Neural progenitor cell (in vitro differentiated cells): ENCODE measurements around the gene CHRD. TPM values are rescaled to one million over a fixed set of nuclear protein-coding genes. Genes with fewer than 3 reads are reported as not detected.
A peak's percentile ranks its signal among the peaks of the same experiment; 100 is the strongest.

Source experiments
- DNase-seq: peaks from one replicate; pipeline ENCODE4 v3.0.0-alpha.2; 2016; ENCODE audit warnings: low spot score
- H2AFZ ChIP-seq: fragments of 200-600 bp; sonication (generic); replicated peaks from 2 replicates; pipeline ENCODE4 v1.6.1; 2016; ENCODE audit warnings: antibody characterized with exemption
- H3F3A ChIP-seq: fragments of 200-600 bp; sonication (generic); 2 replicates; pipeline ENCODE4 v1.6.1; 2016; ENCODE audit warnings: antibody characterized with exemption, low read depth
- H3K27ac ChIP-seq: fragments of 200-600 bp; sonication (generic); 2 replicates; pipeline ENCODE4 v1.5.1; 2016; ENCODE audit warnings: mild to moderate bottlenecking
- H3K27me3 ChIP-seq: fragments of 200-600 bp; sonication (generic); 2 replicates; pipeline ENCODE4 v1.6.1; 2016; ENCODE audit warnings: mild to moderate bottlenecking, moderate library complexity
- H3K36me3 ChIP-seq: fragments of 200-600 bp; sonication (generic); 2 replicates; pipeline ENCODE4 v1.5.1; 2016
- H3K4me1 ChIP-seq: fragments of 200-600 bp; sonication (generic); 2 replicates; pipeline ENCODE4 v1.6.1; 2016; ENCODE audit warnings: mixed run types
- H3K4me2 ChIP-seq: fragments of 200-600 bp; sonication (generic); 2 replicates; pipeline ENCODE4 v1.6.1; 2016
- H3K4me3 ChIP-seq: fragments of 200-600 bp; sonication (generic); 2 replicates; pipeline ENCODE4 v1.5.1; 2016
- H3K79me2 ChIP-seq: fragments of 200-600 bp; sonication (generic); 2 replicates; pipeline ENCODE4 v1.6.1; 2016; ENCODE audit warnings: low read depth
- H3K9ac ChIP-seq: fragments of 200-600 bp; sonication (generic); 2 replicates; pipeline ENCODE4 v1.6.1; 2016
- H3K9me3 ChIP-seq: fragments of 200-600 bp; sonication (generic); 2 replicates; pipeline ENCODE4 v1.5.1; 2016; ENCODE audit warnings: low read depth
- H4K20me1 ChIP-seq: fragments of 200-600 bp; sonication (generic); 2 replicates; pipeline ENCODE4 v1.6.1; 2016; ENCODE audit warnings: low read depth
- H3K27ac Mint-ChIP-seq: 3 replicates; pipeline ENCODE4 v1.8.0; 2021; ENCODE audit warnings: mixed read lengths
- H3K27me3 Mint-ChIP-seq: 2 replicates; pipeline ENCODE4 v1.8.0; 2022; ENCODE audit warnings: low read depth, mild to moderate bottlenecking, inconsistent platforms, moderate library complexity, mixed read lengths; ENCODE audit not compliant: insufficient read depth
- H3K36me3 Mint-ChIP-seq: 3 replicates; pipeline ENCODE4 v1.8.0; 2021; ENCODE audit warnings: mixed read lengths
- H3K4me1 Mint-ChIP-seq: 3 replicates; pipeline ENCODE4 v1.8.0; 2021; ENCODE audit warnings: mixed read lengths
- H3K4me3 Mint-ChIP-seq: 3 replicates; pipeline ENCODE4 v1.8.0; 2021; ENCODE audit warnings: mild to moderate bottlenecking, moderate library complexity, mixed read lengths
- H3K9me3 Mint-ChIP-seq: 3 replicates; pipeline ENCODE4 v1.8.0; 2020; ENCODE audit warnings: mixed read lengths
- CTCF ChIP-seq: fragments of 200-600 bp; sonication (generic); IDR thresholded peaks from 2 replicates; pipeline ENCODE4 v1.5.1; 2017; ENCODE audit warnings: antibody characterized with exemption, mild to moderate bottlenecking
- EZH2 ChIP-seq: fragments of 200-600 bp; sonication (generic); IDR thresholded peaks from 2 replicates; pipeline ENCODE4 v1.6.1; 2017; ENCODE audit warnings: antibody characterized with exemption, mild to moderate bottlenecking, moderate library complexity
- EZH2phosphoT487 ChIP-seq: fragments of 200-600 bp; sonication (generic); IDR thresholded peaks from 2 replicates; pipeline ENCODE4 v1.6.1; 2017; ENCODE audit warnings: antibody characterized with exemption
- total RNA-seq: library from RNA; depleted of rRNA; stranded (reverse); fragments of >200 nt; gene quantifications from 2 replicates; pipeline ENCODE4 v1.2.3, GENCODE V29; 2015; ENCODE audit warnings: low replicate concordance

The CHRD gene
- total RNA-seq, 1 donor from 2014 or later = 2.3 TPM

DNA sequence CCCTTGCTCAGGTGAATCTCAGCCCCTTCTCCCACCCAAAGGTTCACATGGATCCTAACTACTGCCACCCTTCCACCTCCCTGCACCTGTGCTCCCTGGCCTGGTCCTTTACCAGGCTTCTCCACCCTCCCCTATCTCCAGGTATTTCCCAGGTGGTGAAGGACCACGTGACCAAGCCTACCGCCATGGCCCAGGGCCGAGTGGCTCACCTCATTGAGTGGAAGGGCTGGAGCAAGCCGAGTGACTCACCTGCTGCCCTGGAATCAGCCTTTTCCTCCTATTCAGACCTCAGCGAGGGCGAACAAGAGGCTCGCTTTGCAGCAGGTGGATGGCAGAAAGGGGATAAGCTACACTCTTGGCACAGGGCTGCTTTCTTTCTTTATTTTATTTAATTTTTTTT is 37.9 kb upstream of the CHRD start:
- Mint-ChIP-seq H3K4me3 (no peak overlapping the region), H3K9me3 (no peaks in the 10 kb centered on the region), H3K4me1 (peaks cover 36% of the 10 kb centered on the region), H3K36me3 (peaks cover 10% of the 10 kb centered on the region), H3K27ac (no peak overlapping the region), H3K27me3 (peaks cover 5% of the 10 kb centered on the region)
- TF ChIP-seq EZH2 = no peak
- no peak for TF ChIP-seq CTCF
- TF ChIP-seq EZH2phosphoT487 = no peak
- H3K36me3 ChIP-seq = no peaks in the 10 kb centered on the region
- no peak overlapping the region for H3K27ac ChIP-seq
- peaks cover 33% of the 10 kb centered on the region for H3K4me1 ChIP-seq
- H2AFZ ChIP-seq = no peak overlapping the region
- no peaks in the 10 kb centered on the region for H3K27me3 ChIP-seq
- H3K4me3 ChIP-seq = no peak overlapping the region
- peaks cover 37% of the 10 kb centered on the region for H3K79me2 ChIP-seq
- DNase-seq = no peak
- no peak overlapping the region for H3K4me2 ChIP-seq
- H3K9ac ChIP-seq = no peak overlapping the region
- peaks cover 48% of the 10 kb centered on the region for H3F3A ChIP-seq
- peaks cover 79% of the 10 kb centered on the region for H4K20me1 ChIP-seq
- no peaks in the 10 kb centered on the region for H3K9me3 ChIP-seq

- Histone ChIP-seq H3K4me3 (no peak overlapping the region), H3F3A (peaks cover 35% of the 10 kb centered on the region), H3K27me3 (no peaks in the 10 kb centered on the region), H3K79me2 (peaks cover 22% of the 10 kb centered on the region), H2AFZ (no peak overlapping the region), H3K9ac (no peak overlapping the region), H3K4me1 (peaks cover 24% of the 10 kb centered on the region), H4K20me1 (peaks cover 65% of the 10 kb centered on the region), H3K9me3 (no peaks in the 10 kb centered on the region), H3K27ac (no peak overlapping the region), H3K36me3 (no peaks in the 10 kb centered on the region), H3K4me2 (no peak overlapping the region)
- H3K27me3 Mint-ChIP-seq = peaks cover 8% of the 10 kb centered on the region
- H3K36me3 Mint-ChIP-seq = peaks cover 12% of the 10 kb centered on the region
- H3K4me1 Mint-ChIP-seq = peaks cover 33% of the 10 kb centered on the region
- no peak for DNase-seq
- no peak overlapping the region for H3K27ac Mint-ChIP-seq
- H3K9me3 Mint-ChIP-seq = no peaks in the 10 kb centered on the region
- H3K4me3 Mint-ChIP-seq = peak overlapping the region; percentile 54
- TF ChIP-seq EZH2phosphoT487 (no peak), EZH2 (no peak), CTCF (no peak)
Observed at GRCh38 chr3:184343200-184343876, 36.5 kb upstream of the CHRD start.

- no peak for TF ChIP-seq CTCF
- TF ChIP-seq EZH2 = no peak
- TF ChIP-seq EZH2phosphoT487 = no peak
- Mint-ChIP-seq H3K4me1 (peaks cover 33% of the 10 kb centered on the region), H3K9me3 (no peaks in the 10 kb centered on the region), H3K36me3 (peaks cover 9% of the 10 kb centered on the region), H3K27ac (no peak overlapping the region), H3K4me3 (no peak overlapping the region), H3K27me3 (peaks cover 5% of the 10 kb centered on the region)
- peaks cover 16% of the 10 kb centered on the region for H3K4me1 ChIP-seq
- no peaks in the 10 kb centered on the region for H3K27me3 ChIP-seq
- H3K79me2 ChIP-seq = peaks cover 12% of the 10 kb centered on the region
- H3K4me3 ChIP-seq = no peak overlapping the region
- H3K9me3 ChIP-seq = no peaks in the 10 kb centered on the region
- peaks cover 55% of the 10 kb centered on the region for H4K20me1 ChIP-seq
- DNase-seq = no peak
- peaks cover 33% of the 10 kb centered on the region for H3F3A ChIP-seq
- no peaks in the 10 kb centered on the region for H3K36me3 ChIP-seq
- peak overlapping the region; percentile 59 for H3K4me2 ChIP-seq
- H2AFZ ChIP-seq = no peak overlapping the region
- no peak overlapping the region for H3K9ac ChIP-seq
- H3K27ac ChIP-seq = peak overlapping the region; percentile 71
Observed at GRCh38 chr3:184344579-184345316, 35.1 kb upstream of the CHRD start.
